Kidney (tissue), 14 donors: ENCODE results near the gene COPG2. TPM values are rescaled to one million over a fixed set of nuclear protein-coding genes. Genes with fewer than 3 reads are reported as not detected.

Experiments
- DNase-seq, 5 donors: peaks; one replicate each; pipeline ENCODE4 v3.0.0-alpha.2; 2013 to 2020
- FAIRE-seq: peaks from 2 replicates; lab custom pipeline; 2012; peaks lifted over from hg19 to GRCh38; lab: Jason Lieb, UNC
- H3K27ac ChIP-seq, 2 donors: one replicate each; pipeline ENCODE4 v1.7.0; 2013; ENCODE audit warnings: low read depth in 2 of 2, low read length in 2 of 2, inconsistent platforms in 1 of 2
- H3K27me3 ChIP-seq: one replicate; pipeline ENCODE4 v1.7.1; 2013; ENCODE audit warnings: low read length, inconsistent platforms; ENCODE audit not compliant: control insufficient read depth, insufficient read depth
- H3K36me3 ChIP-seq, 3 donors: one replicate each; pipeline versions ENCODE4 v1.7.0 to v1.7.1; 2013; ENCODE audit warnings: low read length in 3 of 3, control low read depth in 1 of 3, inconsistent platforms in 1 of 3; ENCODE audit not compliant: insufficient read depth in 3 of 3, control insufficient read depth in 2 of 3
- H3K4me1 ChIP-seq, 3 donors: one replicate each; pipeline versions ENCODE4 v1.7.0 to v1.7.1; 2013; ENCODE audit warnings: low read length in 3 of 3, inconsistent platforms in 1 of 3, low read depth in 1 of 3; ENCODE audit not compliant: control insufficient read depth in 2 of 3, insufficient read depth in 2 of 3
- H3K4me3 ChIP-seq, 3 donors: one replicate each; pipeline versions ENCODE4 v1.7.0 to v1.8.1; 2013; ENCODE audit warnings: low read length in 3 of 3, control low read depth in 1 of 3, inconsistent platforms in 1 of 3
- H3K9ac ChIP-seq, 3 donors: one replicate each; pipeline versions ENCODE4 v1.7.0 to v1.7.1; 2013; ENCODE audit warnings: low read length in 3 of 3, control low read depth in 1 of 3, inconsistent platforms in 1 of 3
- H3K9me3 ChIP-seq, 3 donors: one replicate each; pipeline versions ENCODE4 v1.7.0 to v1.7.1; 2013; ENCODE audit warnings: low read length in 3 of 3, control low read depth in 1 of 3, inconsistent platforms in 1 of 3; ENCODE audit not compliant: control insufficient read depth in 2 of 3, insufficient read depth in 1 of 3
- CTCF ChIP-seq: IDR thresholded peaks from 3 replicates; pipeline ENCODE4 v1.5.1; 2012; ENCODE audit warnings: mild to moderate bottlenecking, moderate library complexity, borderline replicate concordance; ENCODE audit not compliant: insufficient read depth; ENCODE audit errors: extremely low read depth
- intact Hi-C: fragments of 100-400 bp; cut with DNase I; formaldehyde crosslinking; loops from one replicate; pipeline ENCODE4 v1.11.1; 2022
- polyA plus RNA-seq: library from polyadenylated mRNA; stranded (reverse); fragments of 350-450 nt; fragmentation: Illumina TruSeq; extraction: RNeasy Lipid Tissue Mini Kit (QIAGEN cat#74804); gene quantifications from one replicate; pipeline ENCODE4 v1.2.3, GENCODE V29; 2014; ENCODE audit warnings: low read depth, low replicate concordance; ENCODE audit not compliant: insufficient read depth
- total RNA-seq: library from RNA; stranded (reverse); fragmentation: NEBNext Ultra II Directional; extraction: Animal tissue kit (Norgen Biotek cat#: 25700); gene quantifications from one replicate; pipeline ENCODE4 v1.2.1, GENCODE V29; 2021
- donor health status: control.
- donor health status: control.
- donor health status: control.
- donor health status: control.
- donor health status: control.
- donor health status: DM: yes; HTN: yes; CAD: no.
- donor health status: Normal renal cell carcinoma (clear cell type).

Gene COPG2
- total and polyA plus RNA-seq, 2 donors from 2014 or later, result 12.6 to 27.6 TPM

DNA sequence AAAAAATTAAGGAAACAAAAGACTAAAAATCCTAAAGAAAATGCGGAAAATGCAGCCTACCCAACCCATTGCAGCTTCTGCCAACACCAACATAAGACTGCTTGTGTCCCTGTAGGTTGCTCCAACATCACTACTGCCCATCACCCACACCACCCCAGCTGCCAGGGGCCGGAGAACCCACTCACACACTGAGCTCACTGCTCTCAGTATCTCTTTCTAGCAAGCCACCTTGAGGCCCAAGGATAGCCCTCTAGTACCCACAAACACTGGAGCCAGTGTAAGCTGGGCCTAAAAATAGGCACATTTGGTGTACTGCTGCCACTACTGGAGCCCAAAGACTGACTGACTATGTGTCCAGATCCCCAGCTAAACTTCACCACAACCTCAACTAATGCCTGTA, 109.4 kb downstream of the COPG2 start:
- intact Hi-C loops, result no loop called here
- FAIRE-seq (no peak), DNase-seq (no peak)
- no peaks in the 10 kb centered on the region for H3K36me3 ChIP-seq
- H3K9ac ChIP-seq, result no peak overlapping the region
- no peaks in the 10 kb centered on the region for H3K9me3 ChIP-seq
- TF ChIP-seq CTCF, result no peak
- no peak overlapping the region for H3K4me3 ChIP-seq
- no peak overlapping the region for H3K27ac ChIP-seq
- no peaks in the 10 kb centered on the region for H3K4me1 ChIP-seq
- no peaks in the 10 kb centered on the region for H3K27me3 ChIP-seq

DNA sequence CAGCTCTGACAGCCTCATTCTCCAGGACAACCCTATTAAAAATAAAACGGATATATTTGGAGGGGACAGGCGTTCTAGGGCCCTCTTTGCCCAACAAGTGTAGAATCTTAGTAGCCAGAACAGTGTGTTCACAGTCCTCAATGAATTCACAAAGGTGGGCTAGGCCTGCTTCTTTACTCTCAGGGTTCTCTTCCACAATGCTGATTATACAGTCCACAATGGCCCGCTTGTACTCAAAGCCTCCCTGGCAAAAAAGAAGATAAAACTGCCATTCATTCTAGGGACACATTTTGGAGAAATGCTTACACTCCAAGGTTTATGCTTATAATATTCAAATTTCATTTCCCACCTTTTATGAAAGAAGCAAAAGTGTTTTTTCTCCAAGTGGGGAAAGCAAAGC, 114.1 kb downstream of the COPG2 start:
- no peak for FAIRE-seq

GRCh38 chr7:130553398-130554029, 115.0 kb downstream of the COPG2 start:
- Histone ChIP-seq H3K4me3 (no peak overlapping the region), H3K36me3 (no peaks in the 10 kb centered on the region), H3K9me3 (no peaks in the 10 kb centered on the region), H3K27me3 (no peaks in the 10 kb centered on the region), H3K9ac (no peak overlapping the region), H3K27ac (no peak overlapping the region), H3K4me1 (no peaks in the 10 kb centered on the region)
- intact Hi-C loops, result no loop called here
- FAIRE-seq (no peak), DNase-seq (no peak)
- TF ChIP-seq CTCF, result no peak

More for the DNA sequence above, 114.1 kb downstream of the COPG2 start:
- no peaks in the 10 kb centered on the region for H3K4me1 ChIP-seq
- no peaks in the 10 kb centered on the region for H3K36me3 ChIP-seq
- DNase-seq, result no peak
- no peak for TF ChIP-seq CTCF
- H3K9ac ChIP-seq, result no peak overlapping the region
- no peak overlapping the region for H3K27ac ChIP-seq
- H3K9me3 ChIP-seq, result no peaks in the 10 kb centered on the region
- H3K4me3 ChIP-seq, result no peak overlapping the region
- no peaks in the 10 kb centered on the region for H3K27me3 ChIP-seq
- intact Hi-C loops, result no loop called here

GRCh38 chr7:130544356-130544755, 124.2 kb downstream of the COPG2 start:
- FAIRE-seq (no peak), DNase-seq (no peak)
- no peak overlapping the region for H3K4me3 ChIP-seq
- intact Hi-C loops, result no loop called here
- H3K4me1 ChIP-seq, result no peaks in the 10 kb centered on the region
- H3K27ac ChIP-seq, result no peak overlapping the region
- H3K27me3 ChIP-seq, result no peaks in the 10 kb centered on the region
- no peak overlapping the region for H3K9ac ChIP-seq
- H3K36me3 ChIP-seq, result peaks cover 0 to 9% (median 0%) of the 10 kb centered on the region in 3 donors
- no peaks in the 10 kb centered on the region for H3K9me3 ChIP-seq
- no peak for TF ChIP-seq CTCF
